IMR-90 (cell line): ENCODE measurements around the gene XPO4. TPM values are rescaled to one million over a fixed set of nuclear protein-coding genes. Genes with fewer than 3 reads are reported as not detected.

Source experiments
- ATAC-seq: fragments of 200-7000 bp; cut with Tn5 transposase; 2 replicates; pipeline ENCODE4 v1.9.1; 2020; ENCODE audit warnings: low read depth, mild to moderate bottlenecking, moderate library complexity
- BruUV-seq: library from RNA; stranded (reverse); fragments of 400-500 nt; replicated peaks from 2 replicates; lab custom pipeline; 2021; lab: Mats Ljungman, UMichigan
- CTCF ChIA-PET: fragments of 300-600 bp; formaldehyde crosslinking; extraction: SDS; loops from one replicate; lab custom pipeline; 2021; ENCODE audit warnings: antibody characterized with exemption; lab: Yijun Ruan, JAX
- POLR2A ChIA-PET: fragments of 300-600 bp; sonication (Branson Sonifier 250); formaldehyde crosslinking; loops from one replicate; lab custom pipeline; 2022; ENCODE audit warnings: antibody characterized with exemption; ENCODE audit not compliant: unreplicated experiment; lab: Charles Lee
- DNase-seq: peaks from one replicate; pipeline ENCODE4 v3.0.0; 2013
- H2AFZ ChIP-seq: replicated peaks from 2 replicates; pipeline ENCODE3; 2013; ENCODE audit warnings: low read length, mild to moderate bottlenecking; ENCODE audit not compliant: poor library complexity
- H2AK5ac ChIP-seq: 2 replicates; pipeline ENCODE4 v1.6.1; 2013; ENCODE audit warnings: low read depth, low read length, inconsistent platforms
- H2AK9ac ChIP-seq: replicated peaks from 2 replicates; pipeline ENCODE3; 2013; ENCODE audit warnings: mild to moderate bottlenecking, low read depth, low read length, moderate library complexity; ENCODE audit not compliant: poor library complexity
- H2BK120ac ChIP-seq: 2 replicates; pipeline ENCODE4 v1.6.1; 2013; ENCODE audit warnings: low read depth, low read length, inconsistent platforms
- H2BK15ac ChIP-seq: 3 replicates; pipeline ENCODE4 v1.6.1; 2013; ENCODE audit warnings: low read depth, low read length, inconsistent platforms
- H2BK20ac ChIP-seq: 2 replicates; pipeline ENCODE4 v1.6.1; 2013; ENCODE audit warnings: low read depth, mild to moderate bottlenecking, inconsistent platforms, low read length, moderate library complexity
- H2BK5ac ChIP-seq: 2 replicates; pipeline ENCODE4 v1.6.1; 2013; ENCODE audit warnings: mild to moderate bottlenecking, low read depth, low read length, inconsistent platforms; ENCODE audit not compliant: poor library complexity, severe bottlenecking
- H3K14ac ChIP-seq: replicated peaks from 2 replicates; pipeline ENCODE4 v1.6.1; 2013; ENCODE audit warnings: low read depth, low read length, inconsistent platforms
- H3K18ac ChIP-seq: 2 replicates; pipeline ENCODE4 v1.6.1; 2013; ENCODE audit warnings: low read depth, low read length, control low read depth
- H3K23ac ChIP-seq: 2 replicates; pipeline ENCODE4 v1.6.1; 2013; ENCODE audit warnings: low read depth, low read length, inconsistent platforms
- H3K27ac ChIP-seq: 2 replicates; pipeline ENCODE4 v1.5.1; 2013; ENCODE audit warnings: mild to moderate bottlenecking, control low read depth, low read length; ENCODE audit not compliant: insufficient read depth
- H3K27me3 ChIP-seq: 2 replicates; pipeline ENCODE4 v1.6.1; 2013; ENCODE audit warnings: low read length; ENCODE audit not compliant: control insufficient read depth, insufficient read depth
- H3K36me3 ChIP-seq: 2 replicates; pipeline ENCODE4 v1.6.1; 2013; ENCODE audit warnings: low read length, mixed read lengths; ENCODE audit not compliant: control insufficient read depth, insufficient read depth
- H3K4ac ChIP-seq: 2 replicates; pipeline ENCODE4 v1.6.1; 2013; ENCODE audit warnings: low read depth, low read length, inconsistent platforms
- H3K4me1 ChIP-seq: 2 replicates; pipeline ENCODE4 v1.6.1; 2013; ENCODE audit warnings: low read length, mixed read lengths; ENCODE audit not compliant: control insufficient read depth, insufficient read depth
- H3K4me2 ChIP-seq: 2 replicates; pipeline ENCODE4 v1.6.1; 2013; ENCODE audit warnings: low read depth, mild to moderate bottlenecking, control low read depth, low read length, moderate library complexity
- H3K4me3 ChIP-seq: 2 replicates; pipeline ENCODE4 v1.5.1; 2013; ENCODE audit warnings: low read depth, mild to moderate bottlenecking, control low read depth, low read length, moderate library complexity; ENCODE audit not compliant: insufficient read depth
- H3K56ac ChIP-seq: 2 replicates; pipeline ENCODE4 v1.6.1; 2013; ENCODE audit warnings: low read length, inconsistent platforms; ENCODE audit not compliant: insufficient read depth; ENCODE audit errors: extremely low read depth
- H3K79me1 ChIP-seq, 2 experiments: 2 replicates each; pipeline ENCODE4 v1.6.1; 2013; ENCODE audit warnings: low read length in 2 of 2, inconsistent platforms in 1 of 2, low read depth in 1 of 2
- H3K9ac ChIP-seq: 2 replicates; pipeline ENCODE4 v1.6.1; 2013; ENCODE audit warnings: low read depth, low read length, control low read depth
- H3K9me1 ChIP-seq: 2 replicates; pipeline ENCODE4 v1.6.1; 2013; ENCODE audit warnings: low read length, inconsistent platforms; ENCODE audit not compliant: insufficient read depth
- H3K9me3 ChIP-seq: 2 replicates; pipeline ENCODE4 v1.6.1; 2013; ENCODE audit warnings: low read length; ENCODE audit not compliant: control insufficient read depth, insufficient read depth
- H4K20me1 ChIP-seq: 2 replicates; pipeline ENCODE4 v1.6.1; 2013; ENCODE audit warnings: low read length, inconsistent platforms; ENCODE audit not compliant: insufficient read depth
- H4K5ac ChIP-seq: 2 replicates; pipeline ENCODE4 v1.6.1; 2013; ENCODE audit warnings: mild to moderate bottlenecking, low read depth, low read length, control low read depth
- H4K8ac ChIP-seq, 2 experiments: 2 replicates each; pipeline ENCODE4 v1.6.1; 2013; ENCODE audit warnings: low read depth in 2 of 2, low read length in 2 of 2, control low read depth in 1 of 2, inconsistent platforms in 1 of 2
- H4K91ac ChIP-seq: 2 replicates; pipeline ENCODE4 v1.6.1; 2013; ENCODE audit warnings: low read depth, low read length, inconsistent platforms; ENCODE audit not compliant: insufficient read depth
- BHLHE40 ChIP-seq: fragments of 150-350 bp; IDR thresholded peaks from 2 replicates; pipeline ENCODE4 v1.6.1; 2016; ENCODE audit warnings: mild to moderate bottlenecking, low read depth, low read length
- CEBPB ChIP-seq: IDR thresholded peaks from 2 replicates; pipeline ENCODE4 v1.6.1; 2012; ENCODE audit warnings: low read depth, low read length, improper control_type of control experiment
- CHD1 ChIP-seq: IDR thresholded peaks from 2 replicates; pipeline ENCODE4 v1.6.1; 2012; ENCODE audit warnings: low read depth, low read length, improper control_type of control experiment
- FOS ChIP-seq: fragments of 150-350 bp; IDR thresholded peaks from 2 replicates; pipeline ENCODE4 v1.6.1; 2016; ENCODE audit warnings: low read depth, low read length
- MAFK ChIP-seq: IDR thresholded peaks from 2 replicates; pipeline ENCODE4 v1.6.1; 2012; ENCODE audit warnings: low read depth, low read length, improper control_type of control experiment
- MAZ ChIP-seq: IDR thresholded peaks from 2 replicates; pipeline ENCODE4 v1.6.1; 2012; ENCODE audit warnings: low read depth, mild to moderate bottlenecking, low read length, improper control_type of control experiment, moderate library complexity, borderline replicate concordance
- MXI1 ChIP-seq: IDR thresholded peaks from 2 replicates; pipeline ENCODE4 v1.6.1; 2012; ENCODE audit warnings: low read depth, mild to moderate bottlenecking, low read length, moderate library complexity, borderline replicate concordance
- RAD21 ChIP-seq: IDR thresholded peaks from 2 replicates; pipeline ENCODE4 v1.6.1; 2012; ENCODE audit warnings: low read length, improper control_type of control experiment
- RCOR1 ChIP-seq: IDR thresholded peaks from 2 replicates; pipeline ENCODE4 v1.6.1; 2012; ENCODE audit warnings: mild to moderate bottlenecking, low read length, improper control_type of control experiment; ENCODE audit not compliant: insufficient replicate concordance
- RFX5 ChIP-seq: IDR thresholded peaks from 2 replicates; pipeline ENCODE4 v1.8.0; 2012; ENCODE audit warnings: low read depth, mild to moderate bottlenecking, low read length, moderate library complexity
- SMC3 ChIP-seq: fragments of 150-350 bp; IDR thresholded peaks from 2 replicates; pipeline ENCODE4 v1.6.1; 2016; ENCODE audit warnings: low read depth, mild to moderate bottlenecking, antibody characterized with exemption, low read length, moderate library complexity
- dilution Hi-C: fragments of 300-500 bp; cut with HindIII; formaldehyde crosslinking; loops from one replicate; pipeline ENCODE4 v1.14.3; 2018; ENCODE audit warnings: low sequenced_read_pairs; ENCODE audit not compliant: unreplicated experiment
- in situ Hi-C: fragments of 300-500 bp; cut with MboI; formaldehyde crosslinking; loops from 3 replicates; pipeline ENCODE4 v1.14.3; 2019; ENCODE audit warnings: low sequenced_read_pairs, inconsistent platforms, mixed read lengths
- intact Hi-C: fragments of 100-400 bp; cut with micrococcal nuclease; formaldehyde crosslinking; loops from 2 replicates; pipeline ENCODE4 v1.10.0; 2022
- polyA plus RNA-seq, 3 experiments: library from polyadenylated mRNA; depleted of rRNA; stranded (reverse); fragments of >200 nt; gene quantifications; 2 replicates each; pipeline ENCODE4 v1.2.3, GENCODE V29; 2012; ENCODE audit warnings: low replicate concordance in 1 of 3
- total RNA-seq: library from RNA; depleted of rRNA; stranded (reverse); fragments of >200 nt; gene quantifications from 2 replicates; pipeline ENCODE4 v1.2.3, GENCODE V29; 2012
- TF ChIP-seq, protein P1 (sequence below): fragments of 150-350 bp; IDR thresholded peaks from 2 replicates; pipeline ENCODE4 v1.6.1; 2016; ENCODE audit warnings: low read depth, mild to moderate bottlenecking, low read length, moderate library complexity, borderline replicate concordance
- TF ChIP-seq, protein P2 (sequence below): fragments of 150-350 bp; IDR thresholded peaks from 2 replicates; pipeline ENCODE4 v1.6.1; 2017; ENCODE audit warnings: mild to moderate bottlenecking, antibody characterized with exemption, low read length, low read depth
- TF ChIP-seq, protein P3 (sequence below): conservative IDR thresholded peaks from 2 replicates; pipeline ENCODE4 v1.5.1; 2012; ENCODE audit warnings: mild to moderate bottlenecking, low read depth, low read length, improper control_type of control experiment

XPO4 gene
- total and polyA plus RNA-seq, 2 of the 4 experiments (the other 2 are of a cell fraction): 5.0 to 21.1 TPM

DNA sequence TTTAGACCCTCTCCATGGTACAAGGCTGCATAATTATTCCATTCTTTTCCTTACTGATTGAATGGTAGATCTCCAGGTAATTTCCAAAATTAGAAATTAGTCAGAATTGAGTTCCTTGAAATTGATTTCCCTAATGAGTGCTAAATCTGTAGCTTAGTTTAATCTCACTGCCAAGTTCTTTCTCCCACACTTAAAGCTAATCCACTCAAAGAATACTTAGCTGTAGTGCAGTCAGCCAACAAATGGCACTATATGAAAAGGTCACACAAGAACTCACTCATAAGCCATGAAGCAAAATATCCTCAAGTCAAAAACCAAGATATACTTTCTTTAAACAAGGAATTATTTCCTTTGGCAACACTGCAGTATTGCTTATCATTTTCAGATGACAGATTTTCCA lies 62.0 kb downstream of the XPO4 start:
- Histone ChIP-seq H2BK120ac (no peak overlapping the region), H3K36me3 (peaks cover 13% of the 10 kb centered on the region), H2BK15ac (no peak overlapping the region), H3K4ac (no peak overlapping the region), H3K56ac (no peak overlapping the region), H2AK9ac (no peak overlapping the region), H3K4me2 (no peak overlapping the region), H3K9me3 (no peaks in the 10 kb centered on the region), H4K8ac (no peak overlapping the region), H3K14ac (no peak overlapping the region), H3K27ac (no peak overlapping the region), H3K18ac (no peak overlapping the region), H3K79me1 (peaks cover 3 to 5% of the 10 kb centered on the region in 2 experiments; a peak in 2 of 4 replicates), H4K20me1 (no peaks in the 10 kb centered on the region), H4K5ac (no peak overlapping the region), H2AFZ (no peak overlapping the region), H4K91ac (no peak overlapping the region), H3K9ac (no peak overlapping the region), H3K4me1 (0 out of 2 replicates have a peak, but pooled peaks cover 2% of the 10 kb centered on the region), H2AK5ac (no peak overlapping the region), H3K27me3 (no peaks in the 10 kb centered on the region), H3K4me3 (no peak overlapping the region), H3K23ac (no peak overlapping the region), H2BK5ac (no peak overlapping the region), H2BK20ac (no peak overlapping the region), H3K9me1 (no peaks in the 10 kb centered on the region; the same call in 1 of the 2 replicates)
- ChIA-PET POLR2A (no interaction called here), CTCF (interaction anchor here (2.3 kb wide), 1 partner anchor 12 kb away, joined by 10 read pairs; no protein-coding TSS in a partner anchor)
- dilution Hi-C loops: loop anchor here (10.0 kb wide), 1 partner anchor 646 kb away; the partner anchor contains the start of gene GJB2
- ATAC-seq (no peak), DNase-seq (no peak)
- in situ Hi-C loops: loop anchor here (25.0 kb wide), 1 partner anchor 653 kb away; the partner anchor contains the start of gene GJB2
- no peak for TF ChIP-seq BHLHE40
- TF ChIP-seq FOS: no peak
- TF ChIP-seq, protein P1, sequence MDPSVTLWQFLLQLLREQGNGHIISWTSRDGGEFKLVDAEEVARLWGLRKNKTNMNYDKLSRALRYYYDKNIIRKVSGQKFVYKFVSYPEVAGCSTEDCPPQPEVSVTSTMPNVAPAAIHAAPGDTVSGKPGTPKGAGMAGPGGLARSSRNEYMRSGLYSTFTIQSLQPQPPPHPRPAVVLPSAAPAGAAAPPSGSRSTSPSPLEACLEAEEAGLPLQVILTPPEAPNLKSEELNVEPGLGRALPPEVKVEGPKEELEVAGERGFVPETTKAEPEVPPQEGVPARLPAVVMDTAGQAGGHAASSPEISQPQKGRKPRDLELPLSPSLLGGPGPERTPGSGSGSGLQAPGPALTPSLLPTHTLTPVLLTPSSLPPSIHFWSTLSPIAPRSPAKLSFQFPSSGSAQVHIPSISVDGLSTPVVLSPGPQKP: no peak
- no peak for TF ChIP-seq MAFK
- TF ChIP-seq RAD21: no peak
- TF ChIP-seq CEBPB: no peak
- no peak for TF ChIP-seq RFX5
- TF ChIP-seq CHD1: no peak
- TF ChIP-seq, protein P2, sequence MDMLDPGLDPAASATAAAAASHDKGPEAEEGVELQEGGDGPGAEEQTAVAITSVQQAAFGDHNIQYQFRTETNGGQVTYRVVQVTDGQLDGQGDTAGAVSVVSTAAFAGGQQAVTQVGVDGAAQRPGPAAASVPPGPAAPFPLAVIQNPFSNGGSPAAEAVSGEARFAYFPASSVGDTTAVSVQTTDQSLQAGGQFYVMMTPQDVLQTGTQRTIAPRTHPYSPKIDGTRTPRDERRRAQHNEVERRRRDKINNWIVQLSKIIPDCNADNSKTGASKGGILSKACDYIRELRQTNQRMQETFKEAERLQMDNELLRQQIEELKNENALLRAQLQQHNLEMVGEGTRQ: no peak
- TF ChIP-seq, protein P3, sequence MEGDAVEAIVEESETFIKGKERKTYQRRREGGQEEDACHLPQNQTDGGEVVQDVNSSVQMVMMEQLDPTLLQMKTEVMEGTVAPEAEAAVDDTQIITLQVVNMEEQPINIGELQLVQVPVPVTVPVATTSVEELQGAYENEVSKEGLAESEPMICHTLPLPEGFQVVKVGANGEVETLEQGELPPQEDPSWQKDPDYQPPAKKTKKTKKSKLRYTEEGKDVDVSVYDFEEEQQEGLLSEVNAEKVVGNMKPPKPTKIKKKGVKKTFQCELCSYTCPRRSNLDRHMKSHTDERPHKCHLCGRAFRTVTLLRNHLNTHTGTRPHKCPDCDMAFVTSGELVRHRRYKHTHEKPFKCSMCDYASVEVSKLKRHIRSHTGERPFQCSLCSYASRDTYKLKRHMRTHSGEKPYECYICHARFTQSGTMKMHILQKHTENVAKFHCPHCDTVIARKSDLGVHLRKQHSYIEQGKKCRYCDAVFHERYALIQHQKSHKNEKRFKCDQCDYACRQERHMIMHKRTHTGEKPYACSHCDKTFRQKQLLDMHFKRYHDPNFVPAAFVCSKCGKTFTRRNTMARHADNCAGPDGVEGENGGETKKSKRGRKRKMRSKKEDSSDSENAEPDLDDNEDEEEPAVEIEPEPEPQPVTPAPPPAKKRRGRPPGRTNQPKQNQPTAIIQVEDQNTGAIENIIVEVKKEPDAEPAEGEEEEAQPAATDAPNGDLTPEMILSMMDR: no peak
- TF ChIP-seq SMC3: no peak
- TF ChIP-seq MAZ: no peak
- no peak for TF ChIP-seq RCOR1
- no peak for TF ChIP-seq MXI1
- intact Hi-C loops: loop anchor here (5.0 kb wide), 1 partner anchor 62 kb away; the partner anchor contains the start of gene XPO4
- no TSS peak for BruUV-seq
